GM21737 (cell line): ENCODE measurements around the gene EIPR1.
"Not testable (repeated sequence)": the region's sequence is repeated elsewhere in the genome, so short reads cannot be mapped to it uniquely, and the experiment has no call there.

Experiments used
- ATAC-seq: cut with Tn5 transposase; IDR thresholded peaks from one replicate; pipeline ENCODE4 v1.9.1; 2021; ENCODE audit warnings: mild to moderate bottlenecking, moderate library complexity; ENCODE audit not compliant: unreplicated experiment

The EIPR1 gene

GRCh38 chr2:3291113-3291512, 86.5 kb downstream of the EIPR1 start:
- ATAC-seq: no peak

- ATAC-seq: no peak
These were observed 87.0 kb downstream of the EIPR1 start for GRCh38 chr2:3290655-3291054.

- no peak for ATAC-seq
These were observed 87.6 kb downstream of the EIPR1 start for GRCh38 chr2:3289971-3290370.

- ATAC-seq: no peak
These were observed 88.1 kb downstream of the EIPR1 start for GRCh38 chr2:3289526-3289925.

GRCh38 chr2:3289171-3289515, 88.5 kb downstream of the EIPR1 start:
- no peak for ATAC-seq

- no peak for ATAC-seq
These were observed 89.0 kb downstream of the EIPR1 start for GRCh38 chr2:3288470-3289170.

- no peak for ATAC-seq
These were observed 89.7 kb downstream of the EIPR1 start for GRCh38 chr2:3287896-3288295.

- ATAC-seq: not testable (repeated sequence)
These were observed 91.0 kb downstream of the EIPR1 start for GRCh38 chr2:3286646-3287036.

GRCh38 chr2:3285901-3286645, 91.5 kb downstream of the EIPR1 start:
- no peak for ATAC-seq

- ATAC-seq: no peak
These were observed 92.7 kb downstream of the EIPR1 start for GRCh38 chr2:3284657-3285630.

- not testable (repeated sequence) for ATAC-seq
These were observed 93.6 kb downstream of the EIPR1 start for GRCh38 chr2:3283876-3284656.

- no peak for ATAC-seq
These were observed 94.4 kb downstream of the EIPR1 start for GRCh38 chr2:3283206-3283605.

GRCh38 chr2:3282056-3282998, 95.3 kb downstream of the EIPR1 start:
- ATAC-seq: no peak

- no peak for ATAC-seq
These were observed 96.7 kb downstream of the EIPR1 start for GRCh38 chr2:3280683-3281520.

- ATAC-seq: no peak
These were observed 97.4 kb downstream of the EIPR1 start for GRCh38 chr2:3280197-3280596.

GRCh38 chr2:3279236-3279960, 98.2 kb downstream of the EIPR1 start:
- no peak for ATAC-seq

GRCh38 chr2:3278521-3279218, 98.9 kb downstream of the EIPR1 start:
- no peak for ATAC-seq
